Smooth muscle cell (in vitro differentiated cells): ENCODE results near the gene IGFLR1. TPM values are rescaled to one million over a fixed set of nuclear protein-coding genes. Genes with fewer than 3 reads are reported as not detected.
"Not testable (repeated sequence)": the region's sequence is repeated elsewhere in the genome, so short reads cannot be mapped to it uniquely, and the experiment has no call there.

Experiments used
- DNase-seq: peaks from one replicate; lab custom pipeline; 2025; ENCODE audit not compliant: unreplicated experiment; lab: John Stamatoyannopoulos, UW
- H2AFZ ChIP-seq: fragments of 200-600 bp; sonication (generic); 2 replicates; pipeline ENCODE4 v1.6.0; 2016; ENCODE audit warnings: antibody characterized with exemption, low read depth, mild to moderate bottlenecking
- H3F3A ChIP-seq: fragments of 200-600 bp; sonication (generic); 2 replicates; pipeline ENCODE4 v1.6.0; 2017; ENCODE audit warnings: antibody characterized with exemption, low read depth
- H3K27ac ChIP-seq: fragments of 200-600 bp; sonication (generic); 2 replicates; pipeline ENCODE4 v1.5.1; 2016; ENCODE audit warnings: low read depth, mild to moderate bottlenecking
- H3K27me3 ChIP-seq: fragments of 200-600 bp; sonication (generic); 2 replicates; pipeline ENCODE4 v1.6.1; 2016; ENCODE audit warnings: low read depth, mild to moderate bottlenecking
- H3K36me3 ChIP-seq: fragments of 200-600 bp; sonication (generic); 2 replicates; pipeline ENCODE4 v1.5.1; 2016; ENCODE audit warnings: low read depth
- H3K4me1 ChIP-seq: fragments of 200-600 bp; sonication (generic); 2 replicates; pipeline ENCODE4 v1.5.1; 2016; ENCODE audit warnings: low read depth
- H3K4me2 ChIP-seq: fragments of 200-600 bp; sonication (generic); 2 replicates; pipeline ENCODE4 v1.6.0; 2016; ENCODE audit warnings: mild to moderate bottlenecking
- H3K4me3 ChIP-seq: fragments of 200-600 bp; sonication (generic); 2 replicates; pipeline ENCODE4 v1.5.1; 2016; ENCODE audit warnings: mild to moderate bottlenecking
- H3K79me2 ChIP-seq: fragments of 200-600 bp; sonication (generic); 2 replicates; pipeline ENCODE4 v1.6.0; 2016; ENCODE audit warnings: low read depth, mild to moderate bottlenecking
- H3K9ac ChIP-seq: fragments of 200-600 bp; sonication (generic); 2 replicates; pipeline ENCODE4 v1.6.0; 2016; ENCODE audit warnings: low read depth
- H3K9me3 ChIP-seq: fragments of 200-600 bp; sonication (generic); replicated peaks from 2 replicates; pipeline ENCODE4 v1.5.1; 2016; ENCODE audit warnings: low read depth
- H4K20me1 ChIP-seq: fragments of 200-600 bp; sonication (generic); 2 replicates; pipeline ENCODE4 v1.6.0; 2016; ENCODE audit warnings: low read depth
- WGBS: methylation state at CpG from one replicate; pipeline ENCODE4 v1.1.7; 2016; ENCODE audit warnings: low lambda C conversion rate; 5-methylcytosine and 5-hydroxymethylcytosine counted together
- polyA plus RNA-seq: library from polyadenylated mRNA; unstranded; fragments of >200 nt; fragmentation: Nextera tagmentation; extraction: Ambion mirVana; gene quantifications from 2 replicates; pipeline ENCODE4 v1.2.1, GENCODE V29; 2016
- total RNA-seq: library from RNA; depleted of rRNA; stranded (reverse); fragments of >200 nt; gene quantifications from 2 replicates; pipeline ENCODE4 v1.2.3, GENCODE V29; 2014
- TF ChIP-seq, protein P1 (sequence below): fragments of 200-600 bp; sonication (generic); IDR thresholded peaks from 2 replicates; pipeline ENCODE4 v1.5.1; 2017; ENCODE audit warnings: borderline replicate concordance, mild to moderate bottlenecking, antibody characterized with exemption; ENCODE audit not compliant: insufficient read depth, poor library complexity, severe bottlenecking

The IGFLR1 gene
- total and polyA plus RNA-seq, 2 experiments from 2014 or later, result 1.2 to 1.4 TPM

DNA sequence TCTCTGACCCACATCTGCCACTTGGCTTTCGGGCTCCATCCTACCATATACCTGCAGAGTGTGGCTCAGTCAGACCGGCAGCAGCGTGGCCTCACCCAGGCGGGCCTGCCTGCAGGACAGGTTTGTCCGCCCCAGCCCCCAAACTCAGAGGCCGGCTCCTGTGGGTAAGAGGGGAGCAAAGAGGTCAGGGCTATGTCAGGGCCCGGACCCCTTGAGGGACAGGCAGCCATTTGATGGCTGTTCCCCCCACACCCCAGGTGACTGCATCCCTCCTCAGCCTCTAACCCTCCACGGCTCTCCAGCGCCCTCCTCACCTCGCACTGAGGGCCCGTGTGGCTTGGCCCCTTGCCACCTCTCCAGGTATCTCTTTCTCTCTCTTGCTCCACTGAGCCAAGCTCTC lies 50.2 kb downstream of the IGFLR1 start:
- TF ChIP-seq, protein P1, sequence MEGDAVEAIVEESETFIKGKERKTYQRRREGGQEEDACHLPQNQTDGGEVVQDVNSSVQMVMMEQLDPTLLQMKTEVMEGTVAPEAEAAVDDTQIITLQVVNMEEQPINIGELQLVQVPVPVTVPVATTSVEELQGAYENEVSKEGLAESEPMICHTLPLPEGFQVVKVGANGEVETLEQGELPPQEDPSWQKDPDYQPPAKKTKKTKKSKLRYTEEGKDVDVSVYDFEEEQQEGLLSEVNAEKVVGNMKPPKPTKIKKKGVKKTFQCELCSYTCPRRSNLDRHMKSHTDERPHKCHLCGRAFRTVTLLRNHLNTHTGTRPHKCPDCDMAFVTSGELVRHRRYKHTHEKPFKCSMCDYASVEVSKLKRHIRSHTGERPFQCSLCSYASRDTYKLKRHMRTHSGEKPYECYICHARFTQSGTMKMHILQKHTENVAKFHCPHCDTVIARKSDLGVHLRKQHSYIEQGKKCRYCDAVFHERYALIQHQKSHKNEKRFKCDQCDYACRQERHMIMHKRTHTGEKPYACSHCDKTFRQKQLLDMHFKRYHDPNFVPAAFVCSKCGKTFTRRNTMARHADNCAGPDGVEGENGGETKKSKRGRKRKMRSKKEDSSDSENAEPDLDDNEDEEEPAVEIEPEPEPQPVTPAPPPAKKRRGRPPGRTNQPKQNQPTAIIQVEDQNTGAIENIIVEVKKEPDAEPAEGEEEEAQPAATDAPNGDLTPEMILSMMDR, result no peak
- no peak overlapping the region for H2AFZ ChIP-seq
- no peak overlapping the region for H3K4me2 ChIP-seq
- no peaks in the 10 kb centered on the region for H3K79me2 ChIP-seq
- no peak overlapping the region for H3K9ac ChIP-seq
- H3K4me1 ChIP-seq, result no peaks in the 10 kb centered on the region
- no peaks in the 10 kb centered on the region for H3F3A ChIP-seq
- H3K27ac ChIP-seq, result no peak overlapping the region
- no peaks in the 10 kb centered on the region for H3K36me3 ChIP-seq
- no peak for DNase-seq
- H3K4me3 ChIP-seq, result no peak overlapping the region
- WGBS, result 82% methylated on average over 10 of the region's 11 CpGs
- no peaks in the 10 kb centered on the region for H4K20me1 ChIP-seq
- no peaks in the 10 kb centered on the region for H3K9me3 ChIP-seq
- H3K27me3 ChIP-seq, result no peaks in the 10 kb centered on the region

DNA sequence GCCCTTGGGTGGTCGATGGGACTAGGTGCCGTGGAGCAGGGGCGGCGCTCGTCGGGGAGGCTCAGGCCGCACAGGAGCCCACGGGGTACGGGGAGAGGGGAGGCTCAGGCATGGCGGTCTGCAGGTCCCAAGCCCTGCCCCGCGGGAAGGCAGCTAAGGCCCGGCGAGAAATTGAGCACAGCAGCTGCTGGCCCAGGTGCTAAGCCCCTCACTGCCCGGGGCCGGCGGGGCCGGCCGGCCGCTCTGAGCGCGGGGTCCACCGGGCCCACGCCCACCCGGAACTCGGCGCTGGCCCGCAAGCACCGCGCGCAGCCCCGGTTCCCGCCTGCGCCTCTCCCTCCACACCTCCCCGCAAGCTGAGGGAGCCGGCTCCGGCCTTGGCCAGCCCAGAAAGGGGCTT lies 51.1 kb downstream of the IGFLR1 start:
- H3K36me3 ChIP-seq, H2AFZ ChIP-seq, H4K20me1 ChIP-seq, H3K9me3 ChIP-seq, H3K4me3 ChIP-seq, H3K79me2 ChIP-seq, H3K4me1 ChIP-seq, DNase-seq, H3F3A ChIP-seq, H3K4me2 ChIP-seq, H3K27ac ChIP-seq, H3K9ac ChIP-seq, H3K27me3 ChIP-seq: not testable (repeated sequence)
- WGBS, result 95% methylated on average over 36 of the region's 37 CpGs

DNA sequence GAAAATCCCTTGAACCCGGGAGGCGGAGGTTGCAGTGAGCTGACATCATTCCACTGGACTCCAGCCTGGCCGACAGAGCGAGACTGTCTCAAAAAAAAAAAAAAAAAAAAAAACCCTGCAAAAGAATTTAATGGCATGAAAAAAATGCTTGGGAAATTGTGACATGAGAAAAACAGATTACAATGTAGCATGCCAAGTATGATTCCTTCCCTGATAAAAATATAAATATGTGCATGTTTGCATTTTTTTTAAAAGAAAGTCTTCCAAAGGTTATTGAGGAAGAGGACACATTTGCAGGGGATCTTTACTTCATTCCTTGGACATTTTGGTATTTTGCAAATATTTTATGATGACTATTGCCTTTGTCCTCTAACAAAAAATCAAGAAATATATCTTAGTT lies 52.4 kb downstream of the IGFLR1 start:
- TF ChIP-seq, protein P1, result no peak
- WGBS, result 84% methylated on average over 4 of the region's 4 CpGs

More for the DNA sequence above, 52.4 kb downstream of the IGFLR1 start:
- Histone ChIP-seq H3F3A (no peaks in the 10 kb centered on the region), H3K9me3 (no peaks in the 10 kb centered on the region), H3K9ac (no peak overlapping the region), H2AFZ (no peak overlapping the region), H3K27ac (no peak overlapping the region), H3K4me2 (no peak overlapping the region), H3K79me2 (no peaks in the 10 kb centered on the region), H4K20me1 (no peaks in the 10 kb centered on the region), H3K4me1 (no peaks in the 10 kb centered on the region), H3K4me3 (no peak overlapping the region), H3K27me3 (no peaks in the 10 kb centered on the region), H3K36me3 (no peaks in the 10 kb centered on the region)
- no peak for DNase-seq

Other genes starting within 250 kb of the IGFLR1 start
- gene DMKN, start 228.8 kb downstream of the IGFLR1 start, total RNA-seq, result 46.5 and 132 TPM in 2 replicates
- 31.2 and 75.4 TPM in 2 replicates for gene DMKN, start 228.8 kb downstream of the IGFLR1 start, polyA plus RNA-seq
- gene SBSN, start 214.1 kb downstream of the IGFLR1 start, total RNA-seq, result 14.9 and 19.8 TPM in 2 replicates
- 4.9 and 11.7 TPM in 2 replicates for gene SBSN, start 214.1 kb downstream of the IGFLR1 start, polyA plus RNA-seq
- gene GAPDHS, start 209.0 kb downstream of the IGFLR1 start, total RNA-seq, result not detected in 2 replicates
- 0.16 TPM in 1 of 2 replicates, not detected in the other for gene GAPDHS, start 209.0 kb downstream of the IGFLR1 start, polyA plus RNA-seq
- gene TMEM147, start 196.8 kb downstream of the IGFLR1 start, total RNA-seq, result 128 and 168 TPM in 2 replicates
- gene TMEM147, start 196.8 kb downstream of the IGFLR1 start, polyA plus RNA-seq, result 291 and 293 TPM in 2 replicates
- not detected in 2 replicates for gene ATP4A, start 178.8 kb downstream of the IGFLR1 start, total RNA-seq
- not detected in 2 replicates for gene ATP4A, start 178.8 kb downstream of the IGFLR1 start, polyA plus RNA-seq
- gene PMIS2, start 156.3 kb downstream of the IGFLR1 start, total RNA-seq, result not detected in 2 replicates
- not detected in 2 replicates for gene PMIS2, start 156.3 kb downstream of the IGFLR1 start, polyA plus RNA-seq
- gene HAUS5, start 129.7 kb downstream of the IGFLR1 start, total RNA-seq, result 6.3 and 6.4 TPM in 2 replicates
- gene HAUS5, start 129.7 kb downstream of the IGFLR1 start, polyA plus RNA-seq, result 14.0 and 15.8 TPM in 2 replicates
- 37.2 and 42.4 TPM in 2 replicates for gene RBM42, start 113.4 kb downstream of the IGFLR1 start, total RNA-seq
- 143 and 155 TPM in 2 replicates for gene RBM42, start 113.4 kb downstream of the IGFLR1 start, polyA plus RNA-seq
- gene ETV2, start 100.7 kb downstream of the IGFLR1 start, total RNA-seq, result not detected in 2 replicates
- gene ETV2, start 100.7 kb downstream of the IGFLR1 start, polyA plus RNA-seq, result 2.9 and 3.8 TPM in 2 replicates
- gene COX6B1, start 94.1 kb downstream of the IGFLR1 start, total RNA-seq, result 521 and 971 TPM in 2 replicates
- 622 and 683 TPM in 2 replicates for gene COX6B1, start 94.1 kb downstream of the IGFLR1 start, polyA plus RNA-seq
- 4.2 TPM in 1 of 2 replicates, not detected in the other for gene UPK1A, start 75.9 kb downstream of the IGFLR1 start, total RNA-seq
- gene UPK1A, start 75.9 kb downstream of the IGFLR1 start, polyA plus RNA-seq, result 1.0 TPM in 1 of 2 replicates, not detected in the other
- gene ZBTB32, start 37.9 kb downstream of the IGFLR1 start, total RNA-seq, result not detected in 2 replicates
- 1.0 and 1.3 TPM in 2 replicates for gene ZBTB32, start 37.9 kb downstream of the IGFLR1 start, polyA plus RNA-seq
- gene KMT2B, start 24.4 kb downstream of the IGFLR1 start, total RNA-seq, result 10.5 and 31.1 TPM in 2 replicates
- gene KMT2B, start 24.4 kb downstream of the IGFLR1 start, polyA plus RNA-seq, result 8.8 and 11.2 TPM in 2 replicates
- 14.6 and 17.0 TPM in 2 replicates for gene U2AF1L4, start 3.0 kb upstream of the IGFLR1 start, total RNA-seq
- 29.3 and 31.5 TPM in 2 replicates for gene U2AF1L4, start 3.0 kb upstream of the IGFLR1 start, polyA plus RNA-seq
- 53.3 and 65.4 TPM in 2 replicates for gene PSENEN, start 3.2 kb upstream of the IGFLR1 start, total RNA-seq
- 137 and 167 TPM in 2 replicates for gene PSENEN, start 3.2 kb upstream of the IGFLR1 start, polyA plus RNA-seq
- 17.8 and 20.3 TPM in 2 replicates for gene LIN37, start 6.1 kb upstream of the IGFLR1 start, total RNA-seq
- gene LIN37, start 6.1 kb upstream of the IGFLR1 start, polyA plus RNA-seq, result 16.4 and 24.2 TPM in 2 replicates
- 19.1 and 20.6 TPM in 2 replicates for gene HSPB6, start 14.6 kb upstream of the IGFLR1 start, total RNA-seq
- 173 and 254 TPM in 2 replicates for gene HSPB6, start 14.6 kb upstream of the IGFLR1 start, polyA plus RNA-seq
- gene PROSER3, start 15.7 kb upstream of the IGFLR1 start, total RNA-seq, result 6.1 and 13.7 TPM in 2 replicates
- gene PROSER3, start 15.7 kb upstream of the IGFLR1 start, polyA plus RNA-seq, result 24.8 and 32.3 TPM in 2 replicates
- gene ARHGAP33, start 33.1 kb upstream of the IGFLR1 start, total RNA-seq, result 5.3 and 8.2 TPM in 2 replicates
- 5.7 and 14.0 TPM in 2 replicates for gene ARHGAP33, start 33.1 kb upstream of the IGFLR1 start, polyA plus RNA-seq
- gene PRODH2, start 70.4 kb upstream of the IGFLR1 start, total RNA-seq, result not detected in 2 replicates
- gene PRODH2, start 70.4 kb upstream of the IGFLR1 start, polyA plus RNA-seq, result not detected in 2 replicates
- 0.31 TPM in 1 of 2 replicates, not detected in the other for gene NPHS1, start 110.1 kb upstream of the IGFLR1 start, total RNA-seq
- 0.46 TPM in 1 of 2 replicates, not detected in the other for gene NPHS1, start 110.1 kb upstream of the IGFLR1 start, polyA plus RNA-seq
- 0.18 and 2.1 TPM in 2 replicates for gene KIRREL2, start 114.5 kb upstream of the IGFLR1 start, total RNA-seq
- gene KIRREL2, start 114.5 kb upstream of the IGFLR1 start, polyA plus RNA-seq, result 0.56 and 0.64 TPM in 2 replicates
- 40.1 and 81.8 TPM in 2 replicates for gene APLP1, start 126.1 kb upstream of the IGFLR1 start, total RNA-seq
- 98.3 and 114 TPM in 2 replicates for gene APLP1, start 126.1 kb upstream of the IGFLR1 start, polyA plus RNA-seq
- 4.2 and 4.9 TPM in 2 replicates for gene NFKBID, start 158.1 kb upstream of the IGFLR1 start, total RNA-seq
- gene NFKBID, start 158.1 kb upstream of the IGFLR1 start, polyA plus RNA-seq, result 9.0 and 11.1 TPM in 2 replicates
- gene HCST, start 160.1 kb upstream of the IGFLR1 start, total RNA-seq, result 0.81 TPM in 1 of 2 replicates, not detected in the other
- gene HCST, start 160.1 kb upstream of the IGFLR1 start, polyA plus RNA-seq, result 2.6 and 3.4 TPM in 2 replicates
- gene TYROBP, start 165.8 kb upstream of the IGFLR1 start, total RNA-seq, result not detected in 2 replicates
- gene TYROBP, start 165.8 kb upstream of the IGFLR1 start, polyA plus RNA-seq, result not detected in 2 replicates
- gene LRFN3, start 193.9 kb upstream of the IGFLR1 start, total RNA-seq, result 6.0 and 6.2 TPM in 2 replicates
- 15.3 and 15.5 TPM in 2 replicates for gene LRFN3, start 193.9 kb upstream of the IGFLR1 start, polyA plus RNA-seq